ENCODE data around the gene ABL2. TPM values are rescaled to one million over a fixed set of nuclear protein-coding genes. Genes with fewer than 3 reads are reported as not detected.

ABL2 gene
- total and polyA plus RNA-seq, 12 donors: 2.5 to 14.4 (median 10.9) TPM

DNA sequence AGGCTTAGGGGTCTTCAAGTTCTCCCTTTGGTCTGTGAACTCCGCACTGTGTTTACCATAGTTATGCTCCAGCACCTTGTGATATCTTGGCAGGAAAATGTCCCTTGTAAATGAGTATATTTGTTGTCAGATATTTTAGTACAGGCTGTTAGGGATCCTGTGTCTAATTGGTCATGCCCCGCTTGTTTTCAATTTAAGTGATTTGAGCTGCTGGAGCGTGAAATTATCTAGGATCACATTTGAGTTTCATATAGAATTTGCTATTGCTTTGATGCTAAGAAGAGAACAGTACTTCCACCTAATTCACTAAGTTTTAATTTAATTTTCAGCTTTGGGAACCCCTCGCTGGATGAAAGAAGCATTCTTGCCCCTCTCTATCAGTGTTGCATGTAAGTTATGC is 163.0 kb downstream of the ABL2 start:
- DNase-seq (no peak), ATAC-seq (no peak)
- H3K27ac ChIP-seq: no peak overlapping the region
- no peaks in the 10 kb centered on the region for H3K27me3 ChIP-seq
- TF ChIP-seq, protein P1, sequence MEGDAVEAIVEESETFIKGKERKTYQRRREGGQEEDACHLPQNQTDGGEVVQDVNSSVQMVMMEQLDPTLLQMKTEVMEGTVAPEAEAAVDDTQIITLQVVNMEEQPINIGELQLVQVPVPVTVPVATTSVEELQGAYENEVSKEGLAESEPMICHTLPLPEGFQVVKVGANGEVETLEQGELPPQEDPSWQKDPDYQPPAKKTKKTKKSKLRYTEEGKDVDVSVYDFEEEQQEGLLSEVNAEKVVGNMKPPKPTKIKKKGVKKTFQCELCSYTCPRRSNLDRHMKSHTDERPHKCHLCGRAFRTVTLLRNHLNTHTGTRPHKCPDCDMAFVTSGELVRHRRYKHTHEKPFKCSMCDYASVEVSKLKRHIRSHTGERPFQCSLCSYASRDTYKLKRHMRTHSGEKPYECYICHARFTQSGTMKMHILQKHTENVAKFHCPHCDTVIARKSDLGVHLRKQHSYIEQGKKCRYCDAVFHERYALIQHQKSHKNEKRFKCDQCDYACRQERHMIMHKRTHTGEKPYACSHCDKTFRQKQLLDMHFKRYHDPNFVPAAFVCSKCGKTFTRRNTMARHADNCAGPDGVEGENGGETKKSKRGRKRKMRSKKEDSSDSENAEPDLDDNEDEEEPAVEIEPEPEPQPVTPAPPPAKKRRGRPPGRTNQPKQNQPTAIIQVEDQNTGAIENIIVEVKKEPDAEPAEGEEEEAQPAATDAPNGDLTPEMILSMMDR (IDR thresholded peaks at IDR 0.05): no peak
- intact Hi-C loops (cut with DNase I): no loop called here
- H3K36me3 ChIP-seq: peaks cover 0 to 98% (median 38%) of the 10 kb centered on the region in 9 donors
- no peak overlapping the region for H3K4me3 ChIP-seq
- no peaks in the 10 kb centered on the region for H3K9me3 ChIP-seq
- no peaks in the 10 kb centered on the region for H3K4me1 ChIP-seq
- 96 to 98% methylated on average over 4 of the region's 4 CpGs for WGBS, 2 donors

DNA sequence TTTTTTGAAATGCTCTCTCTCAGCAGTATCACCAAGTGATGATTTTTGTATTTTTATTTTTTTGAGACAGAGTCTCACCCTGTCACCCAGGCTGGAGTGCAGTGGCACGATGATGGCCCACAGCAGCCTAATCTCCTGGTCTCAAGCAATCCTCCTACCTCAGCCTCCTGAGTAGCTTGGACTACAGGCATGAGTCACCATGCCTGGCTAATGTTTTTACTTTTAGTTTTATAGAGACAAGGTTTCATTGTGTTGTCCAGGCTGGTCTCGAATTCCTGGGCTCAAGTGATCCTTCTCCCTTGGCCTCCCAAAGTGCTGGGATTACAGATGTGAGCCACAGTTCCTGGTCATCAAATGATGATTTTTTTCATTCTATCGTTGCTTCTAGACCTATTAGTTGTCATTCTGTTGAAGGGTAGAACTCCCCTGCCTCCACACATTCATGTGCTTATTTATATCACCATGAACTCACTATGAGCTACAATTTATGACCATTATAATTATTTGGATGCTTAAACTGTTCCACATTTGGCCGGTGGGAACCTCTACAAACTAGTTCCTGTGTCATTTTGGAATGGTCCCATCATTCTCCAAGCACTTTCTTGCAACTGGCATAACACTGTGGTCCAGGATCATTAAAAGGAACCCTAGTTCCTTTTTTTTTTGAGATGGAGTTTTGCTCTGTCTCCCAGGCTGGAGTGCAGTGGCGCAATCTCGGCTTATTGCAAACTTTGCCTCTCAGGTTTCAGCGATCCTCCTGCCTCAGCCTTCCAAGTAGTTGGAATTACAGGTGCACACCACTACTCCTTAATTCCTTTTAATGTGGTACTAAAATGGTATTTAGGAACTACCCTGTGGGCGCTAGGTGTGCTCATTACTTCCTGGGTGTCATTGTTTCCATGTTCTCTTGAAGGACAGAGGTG is 167.9 kb downstream of the ABL2 start:
- Histone ChIP-seq H3K4me3 (no peak overlapping the region), H3K27me3 (no peaks in the 10 kb centered on the region), H3K9me3 (peaks cover 0 to 2% (median 0%) of the 10 kb centered on the region in 11 donors), H3K4me1 (peaks cover 0 to 10% (median 0%) of the 10 kb centered on the region in 9 donors), H3K36me3 (peaks cover 0 to 90% (median 21%) of the 10 kb centered on the region in 9 donors), H3K27ac (no peak overlapping the region)
- DNase-seq (no peak), ATAC-seq (no peak)
- 93 to 94% methylated on average over 8 of the region's 8 CpGs for WGBS, 2 donors
- TF ChIP-seq, protein P1 (IDR thresholded peaks at IDR 0.05): no peak
- intact Hi-C loops (cut with DNase I): no loop called here

DNA sequence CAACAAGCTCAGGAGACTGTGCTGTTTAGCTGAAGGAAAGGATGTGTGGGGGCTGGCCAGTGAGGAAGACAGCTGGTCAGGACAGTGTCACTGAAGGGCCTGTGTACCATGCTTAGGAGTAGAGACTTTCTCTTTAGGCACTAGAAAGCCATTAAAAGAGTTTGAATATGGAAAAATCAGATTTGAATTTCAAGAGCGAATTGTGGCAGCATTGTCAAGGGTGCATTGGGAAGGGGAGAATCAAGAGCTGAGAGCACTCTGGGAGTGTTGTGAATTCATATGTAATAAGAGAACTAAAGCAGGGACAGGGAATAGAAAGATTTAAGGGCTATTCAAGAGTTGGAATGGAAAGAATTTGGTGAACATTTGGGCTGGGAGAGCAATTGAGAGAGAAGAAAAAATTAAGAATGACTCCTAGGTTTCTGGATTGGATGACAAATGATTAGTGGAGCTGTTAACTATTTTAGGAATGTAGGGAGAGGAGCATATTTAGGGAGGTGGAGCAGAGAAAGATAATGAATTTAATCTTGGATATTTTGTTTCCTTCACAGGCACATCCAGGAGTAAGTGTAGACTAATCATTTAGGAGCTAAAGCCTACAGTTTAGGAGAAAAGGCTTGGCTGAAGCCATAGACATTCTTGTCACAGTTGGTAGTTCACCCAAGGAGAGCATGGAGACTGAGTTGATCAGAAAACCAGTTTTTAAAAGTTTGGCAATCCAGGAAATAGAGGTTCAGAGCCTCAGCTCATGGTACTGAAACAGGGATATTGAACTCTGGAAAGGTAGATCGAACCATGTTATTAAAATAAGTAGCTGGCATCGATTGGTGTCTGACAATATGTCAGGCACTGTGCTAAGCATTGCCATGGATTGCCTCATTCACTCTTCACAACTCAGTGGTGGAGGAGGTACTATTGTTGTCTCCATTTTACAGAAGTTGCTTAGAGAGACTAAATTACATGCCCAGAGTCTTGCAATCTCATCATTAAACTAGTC is 170.7 kb downstream of the ABL2 start:
- peaks cover 0 to 10% (median 0%) of the 10 kb centered on the region in 9 donors for H3K4me1 ChIP-seq
- no peaks in the 10 kb centered on the region for H3K27me3 ChIP-seq
- WGBS, 2 donors: 93% methylated on average over 3 of the region's 3 CpGs
- intact Hi-C loops (cut with DNase I): loop anchor here in 1 of 10 donors (1.0 kb wide), 1 partner anchor 22 kb away; no protein-coding TSS in a partner anchor
- peaks cover 0 to 8% (median 0%) of the 10 kb centered on the region in 11 donors for H3K9me3 ChIP-seq
- H3K4me3 ChIP-seq: no peak overlapping the region
- DNase-seq (no peak), ATAC-seq (no peak)
- TF ChIP-seq, protein P1 (IDR thresholded peaks at IDR 0.05): no peak
- H3K36me3 ChIP-seq: peaks cover 0 to 86% (median 13%) of the 10 kb centered on the region in 9 donors
- H3K27ac ChIP-seq: no peak overlapping the region

DNA sequence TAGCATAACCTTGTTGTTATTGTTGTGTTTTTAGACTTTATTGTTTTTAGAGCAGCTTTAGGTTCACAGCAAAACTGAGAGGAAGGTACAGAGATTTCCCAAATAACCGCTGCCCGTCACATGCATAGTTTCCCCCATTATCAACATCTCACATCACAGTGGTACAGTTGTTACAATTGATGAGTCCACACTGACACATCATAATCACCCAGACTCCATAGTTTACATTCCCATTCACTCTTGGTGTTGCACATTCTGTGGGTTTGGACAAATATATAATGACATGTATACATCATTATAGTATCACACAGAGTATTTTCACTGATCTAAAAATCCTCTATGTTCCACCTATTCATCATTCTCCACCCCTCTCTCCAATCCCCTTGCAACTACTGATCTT is 173.5 kb downstream of the ABL2 start:
- Histone ChIP-seq H3K36me3 (peaks cover 0 to 64% (median 13%) of the 10 kb centered on the region in 9 donors), H3K27ac (no peak overlapping the region), H3K4me1 (peaks cover 0 to 16% (median 0%) of the 10 kb centered on the region in 9 donors), H3K27me3 (no peaks in the 10 kb centered on the region), H3K4me3 (no peak overlapping the region), H3K9me3 (peaks cover 0 to 8% (median 0%) of the 10 kb centered on the region in 11 donors)
- intact Hi-C loops (cut with DNase I): no loop called here
- no peak for DNase-seq
- WGBS, 2 donors: 98 to 100% methylated on average over 2 of the region's 2 CpGs
- TF ChIP-seq, protein P1 (IDR thresholded peaks at IDR 0.05): no peak
- no peak for ATAC-seq

All from heart right ventricle (tissue), 16 donors.